ENCODE results near the gene TMEM183A. TPM values are rescaled to one million over a fixed set of nuclear protein-coding genes. Genes with fewer than 3 reads are reported as not detected.
A peak's percentile ranks its signal among the peaks of the same experiment; 100 is the strongest.

The TMEM183A gene
- total and polyA plus RNA-seq, 10 of the 15 experiments (the other 5 are each of a cell fraction or from before 2014, with no cell fraction given) = 12.3 to 103 (median 66.3) TPM

DNA sequence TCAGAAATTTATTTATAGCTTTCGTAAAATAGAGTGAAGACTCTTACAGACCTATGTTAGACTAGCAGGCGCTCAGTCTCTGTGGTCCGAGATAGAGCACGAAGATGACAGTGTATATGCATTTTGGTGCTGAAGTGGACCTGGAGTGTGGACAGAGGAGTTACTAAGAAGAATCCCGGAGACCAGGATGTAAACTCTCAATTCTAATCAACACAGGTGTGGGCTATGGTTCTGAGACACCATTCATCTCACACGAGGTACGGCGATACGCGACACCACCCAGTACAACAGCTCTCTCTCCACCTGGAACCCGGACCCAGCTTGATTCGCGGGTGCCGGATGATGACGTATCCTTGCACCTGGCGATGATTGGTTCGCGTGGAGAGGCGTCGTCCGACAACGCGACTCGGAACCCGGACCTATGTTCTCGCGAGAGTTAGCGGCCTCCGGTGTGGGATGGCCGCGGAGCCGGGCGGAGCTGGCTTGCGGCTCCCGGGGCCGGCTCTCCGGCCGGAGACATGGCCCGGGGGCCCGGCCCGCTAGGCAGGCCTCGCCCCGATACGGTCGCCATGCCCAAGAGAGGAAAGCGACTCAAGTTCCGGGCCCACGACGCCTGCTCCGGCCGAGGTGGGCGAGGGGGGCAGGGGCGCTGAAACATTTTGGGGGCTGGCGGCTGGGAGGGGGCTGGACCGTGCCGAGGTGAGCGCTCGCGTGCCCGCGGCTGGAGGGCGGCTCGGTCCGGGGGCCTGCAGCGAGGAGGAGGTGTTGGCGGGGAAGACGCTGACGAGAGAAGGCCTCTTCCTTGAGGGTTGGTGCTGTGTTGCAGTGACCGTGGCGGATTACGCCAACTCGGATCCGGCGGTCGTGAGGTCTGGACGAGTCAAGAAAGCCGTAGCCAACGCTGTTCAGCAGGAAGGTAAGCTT, at the start of gene TMEM183A (continued):
- TF ChIP-seq, protein P1, sequence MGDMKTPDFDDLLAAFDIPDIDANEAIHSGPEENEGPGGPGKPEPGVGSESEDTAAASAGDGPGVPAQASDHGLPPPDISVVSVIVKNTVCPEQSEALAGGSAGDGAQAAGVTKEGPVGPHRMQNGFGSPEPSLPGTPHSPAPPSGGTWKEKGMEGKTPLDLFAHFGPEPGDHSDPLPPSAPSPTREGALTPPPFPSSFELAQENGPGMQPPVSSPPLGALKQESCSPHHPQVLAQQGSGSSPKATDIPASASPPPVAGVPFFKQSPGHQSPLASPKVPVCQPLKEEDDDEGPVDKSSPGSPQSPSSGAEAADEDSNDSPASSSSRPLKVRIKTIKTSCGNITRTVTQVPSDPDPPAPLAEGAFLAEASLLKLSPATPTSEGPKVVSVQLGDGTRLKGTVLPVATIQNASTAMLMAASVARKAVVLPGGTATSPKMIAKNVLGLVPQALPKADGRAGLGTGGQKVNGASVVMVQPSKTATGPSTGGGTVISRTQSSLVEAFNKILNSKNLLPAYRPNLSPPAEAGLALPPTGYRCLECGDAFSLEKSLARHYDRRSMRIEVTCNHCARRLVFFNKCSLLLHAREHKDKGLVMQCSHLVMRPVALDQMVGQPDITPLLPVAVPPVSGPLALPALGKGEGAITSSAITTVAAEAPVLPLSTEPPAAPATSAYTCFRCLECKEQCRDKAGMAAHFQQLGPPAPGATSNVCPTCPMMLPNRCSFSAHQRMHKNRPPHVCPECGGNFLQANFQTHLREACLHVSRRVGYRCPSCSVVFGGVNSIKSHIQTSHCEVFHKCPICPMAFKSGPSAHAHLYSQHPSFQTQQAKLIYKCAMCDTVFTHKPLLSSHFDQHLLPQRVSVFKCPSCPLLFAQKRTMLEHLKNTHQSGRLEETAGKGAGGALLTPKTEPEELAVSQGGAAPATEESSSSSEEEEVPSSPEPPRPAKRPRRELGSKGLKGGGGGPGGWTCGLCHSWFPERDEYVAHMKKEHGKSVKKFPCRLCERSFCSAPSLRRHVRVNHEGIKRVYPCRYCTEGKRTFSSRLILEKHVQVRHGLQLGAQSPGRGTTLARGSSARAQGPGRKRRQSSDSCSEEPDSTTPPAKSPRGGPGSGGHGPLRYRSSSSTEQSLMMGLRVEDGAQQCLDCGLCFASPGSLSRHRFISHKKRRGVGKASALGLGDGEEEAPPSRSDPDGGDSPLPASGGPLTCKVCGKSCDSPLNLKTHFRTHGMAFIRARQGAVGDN (IDR thresholded peaks at IDR 0.05) = peak; percentile 65; the same call in 1 of the 2 replicates
- 0 out of 2 replicates have a peak, but pooled peaks have one; percentile 26 for TF ChIP-seq TBL1XR1 (IDR thresholded peaks at IDR 0.05; ENCODE audit: low read depth, low read length)
- TF ChIP-seq TCF12 (IDR thresholded peaks at IDR 0.05; ENCODE audit: low read depth, low read length) = peak; percentile 73
- TF ChIP-seq TCF3 (IDR thresholded peaks at IDR 0.05; ENCODE audit: borderline replicate concordance, insufficient read depth, low read depth, low read length) = 0 out of 2 replicates have a peak, but pooled peaks have one; percentile 57
- no peak for TF ChIP-seq RBBP5 (conservative IDR thresholded peaks at IDR 0.05)
- no peak for TF ChIP-seq ZNF384 (IDR thresholded peaks at IDR 0.05; ENCODE audit: borderline replicate concordance, low read depth, low read length)
- peak in 1 of 2 experiments; percentile 88 for TF ChIP-seq BHLHE40 (IDR thresholded peaks at IDR 0.05; ENCODE audit: borderline replicate concordance in 1 of 2, low read depth in 2 of 2, low read length in 1 of 2)
- no peak for TF ChIP-seq NR2C2 (IDR thresholded peaks at IDR 0.05; ENCODE audit: borderline replicate concordance, control insufficient read depth, insufficient read length, low read depth)
- TF ChIP-seq MEF2B (IDR thresholded peaks at IDR 0.05; ENCODE audit: partially characterized antibody, poor library complexity, severe bottlenecking) = no peak
- TF ChIP-seq TAF1 (IDR thresholded peaks at IDR 0.05; ENCODE audit: borderline replicate concordance, low read depth, low read length) = peak; percentile 81
- TF ChIP-seq FOS (IDR thresholded peaks at IDR 0.05; ENCODE audit: borderline replicate concordance, extremely low read depth, insufficient read length) = peak; percentile 29
- TF ChIP-seq HDAC6 (IDR thresholded peaks at IDR 0.05; ENCODE audit: unreplicated experiment) = no peak
- TF ChIP-seq, protein P2, sequence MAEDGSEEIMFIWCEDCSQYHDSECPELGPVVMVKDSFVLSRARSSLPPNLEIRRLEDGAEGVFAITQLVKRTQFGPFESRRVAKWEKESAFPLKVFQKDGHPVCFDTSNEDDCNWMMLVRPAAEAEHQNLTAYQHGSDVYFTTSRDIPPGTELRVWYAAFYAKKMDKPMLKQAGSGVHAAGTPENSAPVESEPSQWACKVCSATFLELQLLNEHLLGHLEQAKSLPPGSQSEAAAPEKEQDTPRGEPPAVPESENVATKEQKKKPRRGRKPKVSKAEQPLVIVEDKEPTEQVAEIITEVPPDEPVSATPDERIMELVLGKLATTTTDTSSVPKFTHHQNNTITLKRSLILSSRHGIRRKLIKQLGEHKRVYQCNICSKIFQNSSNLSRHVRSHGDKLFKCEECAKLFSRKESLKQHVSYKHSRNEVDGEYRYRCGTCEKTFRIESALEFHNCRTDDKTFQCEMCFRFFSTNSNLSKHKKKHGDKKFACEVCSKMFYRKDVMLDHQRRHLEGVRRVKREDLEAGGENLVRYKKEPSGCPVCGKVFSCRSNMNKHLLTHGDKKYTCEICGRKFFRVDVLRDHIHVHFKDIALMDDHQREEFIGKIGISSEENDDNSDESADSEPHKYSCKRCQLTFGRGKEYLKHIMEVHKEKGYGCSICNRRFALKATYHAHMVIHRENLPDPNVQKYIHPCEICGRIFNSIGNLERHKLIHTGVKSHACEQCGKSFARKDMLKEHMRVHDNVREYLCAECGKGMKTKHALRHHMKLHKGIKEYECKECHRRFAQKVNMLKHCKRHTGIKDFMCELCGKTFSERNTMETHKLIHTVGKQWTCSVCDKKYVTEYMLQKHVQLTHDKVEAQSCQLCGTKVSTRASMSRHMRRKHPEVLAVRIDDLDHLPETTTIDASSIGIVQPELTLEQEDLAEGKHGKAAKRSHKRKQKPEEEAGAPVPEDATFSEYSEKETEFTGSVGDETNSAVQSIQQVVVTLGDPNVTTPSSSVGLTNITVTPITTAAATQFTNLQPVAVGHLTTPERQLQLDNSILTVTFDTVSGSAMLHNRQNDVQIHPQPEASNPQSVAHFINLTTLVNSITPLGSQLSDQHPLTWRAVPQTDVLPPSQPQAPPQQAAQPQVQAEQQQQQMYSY (CRISPR knock-in tag; IDR thresholded peaks at IDR 0.05) = no peak
- TF ChIP-seq PAX5 (IDR thresholded peaks at IDR 0.05; ENCODE audit: borderline replicate concordance, low read depth, low read length) = no peak; the same call in 1 of the 2 replicates
- no peak for TF ChIP-seq CEBPB (IDR thresholded peaks at IDR 0.05; ENCODE audit: borderline replicate concordance in 1 of 2, low read depth in 2 of 2, low read length in 2 of 2)
- TF ChIP-seq, protein P3, sequence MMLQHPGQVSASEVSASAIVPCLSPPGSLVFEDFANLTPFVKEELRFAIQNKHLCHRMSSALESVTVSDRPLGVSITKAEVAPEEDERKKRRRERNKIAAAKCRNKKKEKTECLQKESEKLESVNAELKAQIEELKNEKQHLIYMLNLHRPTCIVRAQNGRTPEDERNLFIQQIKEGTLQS (IDR thresholded peaks at IDR 0.05; ENCODE audit: borderline replicate concordance, extremely low read depth, low read depth, low read length) = peak; percentile 41; the same call in 1 of the 2 replicates
- 0 out of 3 replicates have a peak, but pooled peaks of 1 of the 2 experiments have one; percentile 1 for TF ChIP-seq EGR1 (IDR thresholded peaks at IDR 0.05; ENCODE audit: borderline replicate concordance in 1 of 2, low read depth in 2 of 2, low read length in 2 of 2)
- TF ChIP-seq TARDBP (IDR thresholded peaks at IDR 0.05; ENCODE audit: borderline replicate concordance) = peak; percentile 46
- TF ChIP-seq RAD21 (IDR thresholded peaks at IDR 0.05; ENCODE audit: insufficient read depth, low read depth, low read length) = no peak
- TF ChIP-seq RFX5 (IDR thresholded peaks at IDR 0.05; ENCODE audit: low read depth, low read length) = peak; percentile 90

All from GM12878 (cell line).